ENCODE data around the gene COG1.

DNA sequence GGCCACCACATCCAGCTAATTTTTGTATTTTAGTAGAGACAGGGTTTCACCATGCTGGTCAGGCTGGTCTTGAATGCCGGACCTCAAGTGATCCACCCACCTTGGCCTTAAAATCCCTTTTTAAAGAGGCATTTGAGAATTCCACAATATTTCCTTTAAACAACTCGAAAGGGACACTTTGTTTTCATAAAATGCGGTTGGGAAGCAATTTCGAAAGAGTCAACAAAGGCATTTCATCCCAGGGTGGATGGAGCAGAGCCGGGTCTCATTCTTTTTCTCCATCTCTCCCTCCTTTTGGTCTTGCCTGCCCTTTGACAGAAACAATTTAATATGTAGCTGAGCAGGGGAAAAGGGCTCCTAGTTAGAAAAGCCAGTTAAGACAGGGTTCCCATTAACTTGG lies 13.5 kb upstream of the COG1 start:
- TF ChIP-seq, protein P1, sequence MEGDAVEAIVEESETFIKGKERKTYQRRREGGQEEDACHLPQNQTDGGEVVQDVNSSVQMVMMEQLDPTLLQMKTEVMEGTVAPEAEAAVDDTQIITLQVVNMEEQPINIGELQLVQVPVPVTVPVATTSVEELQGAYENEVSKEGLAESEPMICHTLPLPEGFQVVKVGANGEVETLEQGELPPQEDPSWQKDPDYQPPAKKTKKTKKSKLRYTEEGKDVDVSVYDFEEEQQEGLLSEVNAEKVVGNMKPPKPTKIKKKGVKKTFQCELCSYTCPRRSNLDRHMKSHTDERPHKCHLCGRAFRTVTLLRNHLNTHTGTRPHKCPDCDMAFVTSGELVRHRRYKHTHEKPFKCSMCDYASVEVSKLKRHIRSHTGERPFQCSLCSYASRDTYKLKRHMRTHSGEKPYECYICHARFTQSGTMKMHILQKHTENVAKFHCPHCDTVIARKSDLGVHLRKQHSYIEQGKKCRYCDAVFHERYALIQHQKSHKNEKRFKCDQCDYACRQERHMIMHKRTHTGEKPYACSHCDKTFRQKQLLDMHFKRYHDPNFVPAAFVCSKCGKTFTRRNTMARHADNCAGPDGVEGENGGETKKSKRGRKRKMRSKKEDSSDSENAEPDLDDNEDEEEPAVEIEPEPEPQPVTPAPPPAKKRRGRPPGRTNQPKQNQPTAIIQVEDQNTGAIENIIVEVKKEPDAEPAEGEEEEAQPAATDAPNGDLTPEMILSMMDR (IDR thresholded peaks at IDR 0.05; ENCODE audit: low read length): no peak
- TF ChIP-seq EZH2 (IDR thresholded peaks at IDR 0.05; ENCODE audit: borderline replicate concordance, low read length): no peak

All from OCI-LY1 (cell line).